Breast epithelium (tissue), 3 donors: ENCODE data around the gene MKI67.

Experiments used
- CTCF ChIP-seq, 3 donors: fragments of 450-650 bp; IDR thresholded peaks; one replicate each; pipeline ENCODE4 v1.5.1; 2016 to 2017; ENCODE audit warnings: antibody characterized with exemption in 3 of 3, mild to moderate bottlenecking in 3 of 3, moderate library complexity in 3 of 3
- POLR2A ChIP-seq: fragments of 450-650 bp; IDR thresholded peaks from one replicate; pipeline ENCODE4 v1.6.1; 2016; ENCODE audit warnings: antibody characterized with exemption, mild to moderate bottlenecking, moderate library complexity
- POLR2AphosphoS5 ChIP-seq, 3 donors: sonication (generic); formaldehyde crosslinking; IDR thresholded peaks; one replicate each; pipeline ENCODE4 v1.6.1; 2017; ENCODE audit warnings: antibody characterized with exemption in 3 of 3

GRCh38 chr10:128065881-128066534, 60.2 kb downstream of the MKI67 start:
- TF ChIP-seq CTCF (IDR thresholded peaks at IDR 0.05): no peak
- no peak for TF ChIP-seq POLR2A
- no peak for TF ChIP-seq POLR2AphosphoS5 (IDR thresholded peaks at IDR 0.05)
